Thymus (tissue), 11 donors: ENCODE results near the gene WNT1. TPM values are rescaled to one million over a fixed set of nuclear protein-coding genes. Genes with fewer than 3 reads are reported as not detected.
A peak's percentile ranks its signal among the peaks of the same experiment; 100 is the strongest.

ENCODE experiments used
- DNase-seq, 9 donors: peaks; one replicate each; pipeline ENCODE4 v3.0.0-alpha.2; 2013; ENCODE audit warnings: low spot score in 9 of 9, low read depth in 6 of 9, missing footprints in 1 of 9
- H3K27ac ChIP-seq, 2 donors: one replicate each; pipeline ENCODE4 v1.5.1; 2013; ENCODE audit warnings: control low read depth in 1 of 2, low read depth in 1 of 2, low read length in 1 of 2, mild to moderate bottlenecking in 1 of 2, moderate library complexity in 1 of 2
- H3K27me3 ChIP-seq, 2 donors: one replicate each; pipeline ENCODE4 v1.5.1; 2013; ENCODE audit warnings: low read length in 1 of 2; ENCODE audit not compliant: control insufficient read depth in 2 of 2, insufficient read depth in 1 of 2
- H3K36me3 ChIP-seq, 2 donors: one replicate each; pipeline ENCODE4 v1.5.1; 2013; ENCODE audit warnings: low read length in 1 of 2, mild to moderate bottlenecking in 1 of 2, moderate library complexity in 1 of 2; ENCODE audit not compliant: control insufficient read depth in 2 of 2, insufficient read depth in 2 of 2
- H3K4me1 ChIP-seq, 2 donors: one replicate each; pipeline ENCODE4 v1.5.1; 2013; ENCODE audit warnings: low read length in 2 of 2; ENCODE audit not compliant: control insufficient read depth in 2 of 2, insufficient read depth in 2 of 2
- H3K4me3 ChIP-seq, 2 donors: one replicate each; pipeline ENCODE4 v1.5.1; 2013; ENCODE audit warnings: low read length in 2 of 2, control low read depth in 1 of 2, mild to moderate bottlenecking in 1 of 2
- H3K9me3 ChIP-seq, 2 donors: one replicate each; pipeline ENCODE4 v1.5.1; 2013; ENCODE audit warnings: low read length in 1 of 2, mild to moderate bottlenecking in 1 of 2; ENCODE audit not compliant: control insufficient read depth in 2 of 2, insufficient read depth in 1 of 2
- WGBS: extraction: QIAGEN DNeasy Blood & Tissue Kit; methylation state at CpG from one replicate; pipeline ENCODE4 v1.1.7; 2013; 5-methylcytosine and 5-hydroxymethylcytosine counted together
- polyA plus RNA-seq: library from polyadenylated mRNA; stranded (reverse); fragments of 200-250 nt; gene quantifications from one replicate; pipeline ENCODE4 v1.2.3, GENCODE V29; 2013
- total RNA-seq: library from RNA; stranded (reverse); fragments of 120-200 nt; gene quantifications from one replicate; pipeline ENCODE4 v1.2.4, GENCODE V29; 2013
- donor health status: healthy.

The WNT1 gene
- total and polyA plus RNA-seq, 2 donors, result 0.05 TPM; not detected in 1

- Histone ChIP-seq H3K4me1 (peaks cover 21 to 52% of the 10 kb centered on the region in 2 donors), H3K9me3 (peaks cover 2 to 25% of the 10 kb centered on the region in 2 donors), H3K27me3 (peaks cover 87 to 100% of the 10 kb centered on the region in 2 donors), H3K36me3 (peaks cover 0 to 2% of the 10 kb centered on the region in 2 donors), H3K27ac (no peak overlapping the region), H3K4me3 (no peak overlapping the region)
- WGBS, result 9% methylated on average over 50 of the region's 50 CpGs
- DNase-seq, result peak in 4 of 9 donors; percentile 65 to 79 (median 73)
Measured at GRCh38 chr12:48977290-48978281, 536 bp upstream of the WNT1 start.

- Histone ChIP-seq H3K4me3 (peak overlapping the region; percentile 42 to 55), H3K27ac (no peak overlapping the region), H3K4me1 (peaks cover 21 to 49% of the 10 kb centered on the region in 2 donors), H3K9me3 (peaks cover 2 to 20% of the 10 kb centered on the region in 2 donors), H3K27me3 (peaks cover 83 to 100% of the 10 kb centered on the region in 2 donors), H3K36me3 (peaks cover 0 to 2% of the 10 kb centered on the region in 2 donors)
- DNase-seq, result no peak
- 3% methylated on average over 45 of the region's 45 CpGs for WGBS
Measured at GRCh38 chr12:48978741-48979601, 849 bp downstream of the WNT1 start.

DNA sequence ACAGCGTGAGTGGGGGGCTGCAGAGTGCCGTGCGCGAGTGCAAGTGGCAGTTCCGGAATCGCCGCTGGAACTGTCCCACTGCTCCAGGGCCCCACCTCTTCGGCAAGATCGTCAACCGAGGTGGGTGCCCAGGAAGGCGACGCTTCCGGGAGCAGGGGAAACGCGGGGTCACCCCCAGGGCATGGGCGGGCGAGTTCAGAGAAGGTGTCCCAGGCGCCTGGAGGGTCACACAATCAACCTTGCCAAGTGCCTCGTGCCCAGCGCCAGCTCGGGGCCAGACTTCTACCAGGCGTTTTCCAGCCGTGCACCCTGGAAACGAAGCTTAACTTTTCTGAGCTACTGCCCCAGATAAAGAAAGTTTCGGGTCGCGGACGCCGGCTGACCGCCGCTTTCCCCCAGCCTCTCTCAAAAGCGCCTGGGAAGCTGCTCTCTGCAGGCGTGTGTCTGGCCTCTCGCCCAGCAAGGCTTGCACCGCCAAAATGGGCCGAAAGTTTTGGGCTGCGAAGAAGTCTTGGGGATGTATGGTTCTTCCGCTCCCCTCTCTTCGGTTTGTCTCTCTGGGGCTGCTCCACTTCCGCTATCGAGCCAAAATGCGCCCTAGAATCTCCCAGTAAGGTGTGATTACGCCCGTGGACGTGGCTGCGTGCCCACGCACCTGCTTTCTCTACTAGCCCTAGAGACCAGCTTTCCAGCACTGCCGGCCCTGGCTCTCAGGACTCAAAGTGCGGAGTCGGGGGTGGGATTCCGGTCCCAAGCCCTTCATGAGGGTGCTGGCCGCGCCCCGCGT, 1.7 kb downstream of the WNT1 start:
- H3K4me1 ChIP-seq, result peaks cover 21 to 49% of the 10 kb centered on the region in 2 donors
- H3K4me3 ChIP-seq, result peak overlapping the region; percentile 42 to 55
- DNase-seq, result peak in 1 of 9 donors; percentile 67
- WGBS, result 2% methylated on average over 55 of the region's 55 CpGs
- H3K27ac ChIP-seq, result no peak overlapping the region
- H3K36me3 ChIP-seq, result peaks cover 0 to 2% of the 10 kb centered on the region in 2 donors
- H3K9me3 ChIP-seq, result peaks cover 1 to 19% of the 10 kb centered on the region in 2 donors
- H3K27me3 ChIP-seq, result peaks cover 85 to 100% of the 10 kb centered on the region in 2 donors

GRCh38 chr12:48980389-48980952, 2.3 kb downstream of the WNT1 start:
- peak in 1 of 9 donors; percentile 56 for DNase-seq
- H3K9me3 ChIP-seq, result peaks cover 1 to 19% of the 10 kb centered on the region in 2 donors
- H3K36me3 ChIP-seq, result peaks cover 0 to 2% of the 10 kb centered on the region in 2 donors
- no peak overlapping the region for H3K27ac ChIP-seq
- H3K4me3 ChIP-seq, result peak overlapping the region; percentile 42 to 55
- H3K4me1 ChIP-seq, result peaks cover 21 to 49% of the 10 kb centered on the region in 2 donors
- peaks cover 80 to 100% of the 10 kb centered on the region in 2 donors for H3K27me3 ChIP-seq
- WGBS, result 2% methylated on average over 46 of the region's 46 CpGs

- peaks cover 0 to 2% of the 10 kb centered on the region in 2 donors for H3K36me3 ChIP-seq
- H3K4me3 ChIP-seq, result peak overlapping the region; percentile 9 to 55
- peaks cover 79 to 100% of the 10 kb centered on the region in 2 donors for H3K27me3 ChIP-seq
- no peak overlapping the region for H3K27ac ChIP-seq
- peak in 3 of 9 donors; percentile 59 to 75 (median 67) for DNase-seq
- 2% methylated on average over 91 of the region's 91 CpGs for WGBS
- peaks cover 1 to 19% of the 10 kb centered on the region in 2 donors for H3K9me3 ChIP-seq
- H3K4me1 ChIP-seq, result peaks cover 21 to 49% of the 10 kb centered on the region in 2 donors
Measured at GRCh38 chr12:48980953-48981756, 3.0 kb downstream of the WNT1 start.

- H3K9me3 ChIP-seq, result peaks cover 1 to 19% of the 10 kb centered on the region in 2 donors
- H3K27me3 ChIP-seq, result peaks cover 78 to 100% of the 10 kb centered on the region in 2 donors
- DNase-seq, result no peak
- H3K4me3 ChIP-seq, result peak overlapping the region; percentile 9 to 55
- H3K27ac ChIP-seq, result no peak overlapping the region
- peaks cover 21 to 49% of the 10 kb centered on the region in 2 donors for H3K4me1 ChIP-seq
- H3K36me3 ChIP-seq, result peaks cover 0 to 2% of the 10 kb centered on the region in 2 donors
- WGBS, result 18% methylated on average over 13 of the region's 13 CpGs
Measured at GRCh38 chr12:48981757-48982157, 3.6 kb downstream of the WNT1 start.

- DNase-seq, result no peak
- Histone ChIP-seq H3K9me3 (peaks cover 1 to 19% of the 10 kb centered on the region in 2 donors), H3K27me3 (peaks cover 75 to 100% of the 10 kb centered on the region in 2 donors), H3K36me3 (no peaks in the 10 kb centered on the region), H3K27ac (no peak overlapping the region), H3K4me1 (peaks cover 21 to 43% of the 10 kb centered on the region in 2 donors), H3K4me3 (no peak overlapping the region)
- 67% methylated on average over 6 of the region's 6 CpGs for WGBS
Measured at GRCh38 chr12:48982397-48983080, 4.4 kb downstream of the WNT1 start.
